GM13977 (cell line): ENCODE measurements around the gene HECA.

ENCODE experiments used
- DNase-seq: peaks from one replicate; pipeline ENCODE4 v3.0.0; 2012; ENCODE audit warnings: low spot score
- CTCF ChIP-seq: IDR thresholded peaks from 2 replicates; pipeline ENCODE4 v1.5.1; 2012; ENCODE audit warnings: mild to moderate bottlenecking, control low read depth; ENCODE audit not compliant: insufficient read depth; ENCODE audit errors: extremely low read depth, missing control alignments
- in situ Hi-C: fragments of 300-500 bp; cut with MboI; formaldehyde crosslinking; loops from one replicate; pipeline ENCODE4 v1.12.0; 2022; ENCODE audit warnings: low sequenced_read_pairs, low pct_unique_long_range_greater_than_20kb, mixed read lengths, inconsistent platforms; ENCODE audit not compliant: unreplicated experiment

HECA gene

DNA sequence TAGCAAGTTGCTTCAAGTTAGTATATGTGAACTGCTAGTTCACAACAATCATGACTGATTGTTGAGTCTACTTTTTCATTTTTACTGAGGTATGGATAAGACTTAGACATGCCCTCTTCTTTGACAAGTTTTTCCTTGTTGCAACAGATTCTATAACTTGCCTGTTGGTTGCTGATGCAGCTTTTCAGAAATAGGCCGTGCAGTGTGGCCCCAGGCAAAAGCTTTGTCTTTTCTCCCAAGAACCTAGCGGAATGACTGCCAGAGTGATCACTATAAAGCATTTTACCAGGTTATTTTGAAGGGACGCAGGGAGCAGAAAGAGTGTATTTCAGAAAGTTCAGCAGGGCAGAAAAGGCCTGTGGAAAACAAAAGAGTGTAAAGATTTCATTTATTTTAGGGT is 16.0 kb downstream of the HECA start:
- in situ Hi-C loops: no loop called here
- TF ChIP-seq CTCF: no peak

DNA sequence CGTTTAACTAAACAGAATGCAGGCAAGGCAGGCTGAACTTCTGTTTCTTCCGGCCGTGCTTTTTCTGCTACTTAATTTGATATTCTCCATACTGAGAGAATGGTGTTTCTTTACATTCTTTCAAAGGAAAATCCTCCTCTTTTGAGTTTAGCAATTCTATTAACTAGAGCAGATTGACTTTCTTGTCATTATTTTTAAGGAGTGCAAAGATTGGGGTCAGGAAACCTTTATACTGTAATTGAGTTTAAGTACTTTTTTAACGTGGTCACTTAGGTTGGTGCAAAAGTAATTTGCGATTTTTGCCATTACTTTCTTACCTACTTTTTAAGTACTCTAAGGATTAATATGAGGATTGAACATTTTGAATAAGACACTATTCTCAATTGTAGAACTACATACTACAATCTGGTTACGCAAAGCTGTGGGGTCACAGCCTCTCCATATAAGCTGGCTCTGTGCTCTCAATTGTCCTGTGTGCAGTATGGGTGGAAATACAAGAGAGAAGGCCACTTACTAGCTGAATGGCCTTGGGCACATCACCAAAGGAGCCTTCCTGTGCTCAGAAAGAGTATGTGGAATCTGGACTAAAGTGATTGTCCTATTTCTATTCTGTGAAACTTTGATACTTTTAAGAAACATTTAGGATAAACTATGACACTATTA is 16.7 kb downstream of the HECA start:
- in situ Hi-C loops: no loop called here
- no peak for TF ChIP-seq CTCF
- no peak for DNase-seq

More for the DNA sequence above, 16.0 kb downstream of the HECA start:
- no peak for DNase-seq

- in situ Hi-C loops: no loop called here
- no peak for TF ChIP-seq CTCF
- no peak for DNase-seq
These were observed 17.4 kb downstream of the HECA start for GRCh38 chr6:139152088-139152891.

GRCh38 chr6:139152892-139153271 is 18.0 kb downstream of the HECA start:
- no peak for DNase-seq
- no peak for TF ChIP-seq CTCF
- in situ Hi-C loops: no loop called here

DNA sequence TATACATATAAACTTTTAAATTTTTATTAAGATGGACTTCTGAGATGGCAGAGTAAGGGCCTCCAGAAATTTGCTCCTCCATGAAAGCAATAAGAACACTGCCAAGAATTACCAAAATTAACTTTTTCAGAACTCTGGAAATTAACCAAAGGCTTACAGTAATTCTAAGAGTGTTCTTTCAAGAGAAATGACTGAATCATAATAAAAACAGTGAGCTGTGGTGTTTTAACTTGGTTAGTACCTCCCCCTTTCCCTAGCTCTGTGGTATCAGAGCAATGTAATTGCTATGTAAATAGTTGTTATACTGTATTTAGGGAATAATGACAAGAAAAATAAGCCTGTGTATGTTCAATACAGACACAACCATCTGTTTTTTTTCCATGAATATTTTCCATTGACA is 19.0 kb downstream of the HECA start:
- in situ Hi-C loops: no loop called here
- no peak for TF ChIP-seq CTCF
- DNase-seq: no peak

- in situ Hi-C loops: no loop called here
- no peak for TF ChIP-seq CTCF
- DNase-seq: no peak
These were observed 20.1 kb downstream of the HECA start for GRCh38 chr6:139154881-139155547.
